ENCODE data around the gene FRMPD4. TPM values are rescaled to one million over a fixed set of nuclear protein-coding genes. Genes with fewer than 3 reads are reported as not detected.

FRMPD4 gene
- total and polyA plus RNA-seq, 2 donors from 2014 or later, result not detected

- Histone ChIP-seq H3K4me1 (ENCODE audit: control insufficient read depth in 2 of 3, insufficient read depth in 2 of 3, low read depth in 1 of 3, low read length in 3 of 3) (no peaks in the 10 kb centered on the region), H3K9ac (ENCODE audit: low read length in 3 of 3) (no peak overlapping the region), H3K27me3 (ENCODE audit: control insufficient read depth, insufficient read depth, low read length) (no peaks in the 10 kb centered on the region), H3K9me3 (ENCODE audit: control insufficient read depth in 2 of 3, insufficient read depth in 1 of 3, low read length in 3 of 3) (no peaks in the 10 kb centered on the region), H3K4me3 (ENCODE audit: low read length in 3 of 3) (no peak overlapping the region), H3K36me3 (ENCODE audit: control insufficient read depth in 2 of 3, insufficient read depth in 3 of 3, low read length in 3 of 3) (no peaks in the 10 kb centered on the region), H3K27ac (ENCODE audit: low read depth in 2 of 2, low read length in 2 of 2) (no peak overlapping the region)
- no peak for TF ChIP-seq CTCF (IDR thresholded peaks at IDR 0.05; ENCODE audit: borderline replicate concordance, extremely low read depth, insufficient read depth)
- FAIRE-seq (no peak), DNase-seq (no peak)
- intact Hi-C loops (cut with DNase I), result no loop called here
Measured at GRCh38 chrX:12237771-12238170, 99.5 kb downstream of the FRMPD4 start.

GRCh38 chrX:12239356-12240082 lies 101.2 kb downstream of the FRMPD4 start:
- no peak for DNase-seq
- no peaks in the 10 kb centered on the region for H3K36me3 ChIP-seq (ENCODE audit: control insufficient read depth in 2 of 3, insufficient read depth in 3 of 3, low read length in 3 of 3)
- no peaks in the 10 kb centered on the region for H3K4me1 ChIP-seq (ENCODE audit: control insufficient read depth in 2 of 3, insufficient read depth in 2 of 3, low read depth in 1 of 3, low read length in 3 of 3)
- H3K4me3 ChIP-seq (ENCODE audit: low read length in 3 of 3), result no peak overlapping the region
- FAIRE-seq, result peak; percentile 13
- intact Hi-C loops (cut with DNase I), result no loop called here
- no peak overlapping the region for H3K9ac ChIP-seq (ENCODE audit: low read length in 3 of 3)
- no peak overlapping the region for H3K27ac ChIP-seq (ENCODE audit: low read depth in 2 of 2, low read length in 2 of 2)
- no peaks in the 10 kb centered on the region for H3K9me3 ChIP-seq (ENCODE audit: control insufficient read depth in 2 of 3, insufficient read depth in 1 of 3, low read length in 3 of 3)
- no peak for TF ChIP-seq CTCF (IDR thresholded peaks at IDR 0.05; ENCODE audit: borderline replicate concordance, extremely low read depth, insufficient read depth)
- H3K27me3 ChIP-seq (ENCODE audit: control insufficient read depth, insufficient read depth, low read length), result no peaks in the 10 kb centered on the region

GRCh38 chrX:12240491-12240890 lies 102.2 kb downstream of the FRMPD4 start:
- Histone ChIP-seq H3K27me3 (ENCODE audit: control insufficient read depth, insufficient read depth, low read length) (no peaks in the 10 kb centered on the region), H3K36me3 (ENCODE audit: control insufficient read depth in 2 of 3, insufficient read depth in 3 of 3, low read length in 3 of 3) (no peaks in the 10 kb centered on the region), H3K9me3 (ENCODE audit: control insufficient read depth in 2 of 3, insufficient read depth in 1 of 3, low read length in 3 of 3) (no peaks in the 10 kb centered on the region), H3K4me1 (ENCODE audit: control insufficient read depth in 2 of 3, insufficient read depth in 2 of 3, low read depth in 1 of 3, low read length in 3 of 3) (no peaks in the 10 kb centered on the region), H3K9ac (ENCODE audit: low read length in 3 of 3) (no peak overlapping the region), H3K4me3 (ENCODE audit: low read length in 3 of 3) (no peak overlapping the region), H3K27ac (ENCODE audit: low read depth in 2 of 2, low read length in 2 of 2) (no peak overlapping the region)
- no peak for TF ChIP-seq CTCF (IDR thresholded peaks at IDR 0.05; ENCODE audit: borderline replicate concordance, extremely low read depth, insufficient read depth)
- intact Hi-C loops (cut with DNase I), result no loop called here
- FAIRE-seq (no peak), DNase-seq (no peak)

- H3K27me3 ChIP-seq (ENCODE audit: control insufficient read depth, insufficient read depth, low read length), result no peaks in the 10 kb centered on the region
- H3K4me1 ChIP-seq (ENCODE audit: control insufficient read depth in 2 of 3, insufficient read depth in 2 of 3, low read depth in 1 of 3, low read length in 3 of 3), result no peaks in the 10 kb centered on the region
- intact Hi-C loops (cut with DNase I), result no loop called here
- H3K9me3 ChIP-seq (ENCODE audit: control insufficient read depth in 2 of 3, insufficient read depth in 1 of 3, low read length in 3 of 3), result no peaks in the 10 kb centered on the region
- no peak overlapping the region for H3K27ac ChIP-seq (ENCODE audit: low read depth in 2 of 2, low read length in 2 of 2)
- no peaks in the 10 kb centered on the region for H3K36me3 ChIP-seq (ENCODE audit: control insufficient read depth in 2 of 3, insufficient read depth in 3 of 3, low read length in 3 of 3)
- no peak overlapping the region for H3K9ac ChIP-seq (ENCODE audit: low read length in 3 of 3)
- DNase-seq (no peak), FAIRE-seq (no peak)
- H3K4me3 ChIP-seq (ENCODE audit: low read length in 3 of 3), result no peak overlapping the region
- no peak for TF ChIP-seq CTCF (IDR thresholded peaks at IDR 0.05; ENCODE audit: borderline replicate concordance, extremely low read depth, insufficient read depth)
Measured at GRCh38 chrX:12241026-12241425, 102.8 kb downstream of the FRMPD4 start.
